Activated naive CD4-positive, alpha-beta T cell treated with anti-CD3 and anti-CD28 coated beads, Interleukin-2, amount 50 U/mL, for 16 hours (primary cell): ENCODE data around the gene OTOA.
"Not testable (repeated sequence)": the region's sequence is repeated elsewhere in the genome, so short reads cannot be mapped to it uniquely, and the experiment has no call there.

ENCODE experiments used
- DNase-seq: peaks from one replicate; pipeline ENCODE4 v3.0.0-alpha.2; 2020

OTOA gene

DNA sequence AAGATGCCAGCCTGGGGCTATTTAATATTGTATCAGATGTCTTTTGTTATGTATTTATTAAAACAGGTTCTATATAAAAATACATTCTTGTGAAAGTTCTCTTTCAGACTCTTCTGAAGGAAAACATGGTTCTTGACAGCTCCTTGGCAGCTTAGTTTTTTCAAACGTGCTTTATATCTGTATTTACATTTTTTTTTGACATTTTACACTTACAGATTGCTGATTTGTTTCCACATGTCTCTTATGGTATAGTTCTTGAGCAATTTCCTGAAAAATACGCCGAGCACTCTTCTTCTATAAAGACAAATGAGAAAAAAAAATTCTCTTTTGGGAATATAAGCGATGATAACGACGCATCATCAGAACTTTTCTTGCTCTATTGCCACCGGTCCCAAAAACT lies 20.9 kb upstream of the OTOA start:
- no peak for DNase-seq

DNA sequence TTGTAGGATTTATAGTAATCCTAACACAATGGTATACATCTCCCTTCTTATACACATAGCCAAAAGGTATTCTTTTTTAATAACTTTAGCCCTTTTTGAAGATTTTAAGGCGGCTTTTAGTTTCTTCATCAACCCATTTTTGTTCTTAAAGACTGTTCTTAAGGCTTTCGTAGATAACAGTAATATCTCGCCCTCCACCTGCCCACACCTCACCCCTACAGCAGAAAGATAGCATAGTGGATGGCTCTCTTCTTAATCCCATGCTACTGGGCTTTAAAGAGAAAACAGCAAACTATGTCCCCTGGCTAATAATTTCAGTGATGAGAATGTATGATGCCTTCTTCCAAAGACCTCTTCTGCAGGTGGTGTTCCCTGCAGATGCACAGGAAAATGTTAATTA lies 20.0 kb upstream of the OTOA start:
- DNase-seq, result no peak

DNA sequence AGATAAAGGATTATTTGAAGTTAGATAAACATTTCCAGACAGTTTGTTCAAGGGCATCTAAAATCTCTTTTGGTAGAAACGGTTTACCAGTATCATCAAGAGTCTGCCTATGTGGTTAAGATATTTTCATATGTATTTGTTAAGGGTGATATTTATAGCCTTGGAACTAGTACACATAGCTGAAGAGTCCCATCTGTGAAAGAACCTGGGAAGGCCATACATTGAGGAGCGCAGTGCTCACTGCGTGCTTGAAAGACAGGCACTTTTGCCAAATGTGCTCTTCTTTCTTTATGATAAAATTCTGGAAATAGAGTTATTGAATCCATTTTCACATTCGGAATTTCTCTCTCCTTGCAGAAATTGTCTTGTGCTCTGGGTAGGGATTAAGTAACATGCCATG lies 19.1 kb upstream of the OTOA start:
- DNase-seq, result no peak

DNA sequence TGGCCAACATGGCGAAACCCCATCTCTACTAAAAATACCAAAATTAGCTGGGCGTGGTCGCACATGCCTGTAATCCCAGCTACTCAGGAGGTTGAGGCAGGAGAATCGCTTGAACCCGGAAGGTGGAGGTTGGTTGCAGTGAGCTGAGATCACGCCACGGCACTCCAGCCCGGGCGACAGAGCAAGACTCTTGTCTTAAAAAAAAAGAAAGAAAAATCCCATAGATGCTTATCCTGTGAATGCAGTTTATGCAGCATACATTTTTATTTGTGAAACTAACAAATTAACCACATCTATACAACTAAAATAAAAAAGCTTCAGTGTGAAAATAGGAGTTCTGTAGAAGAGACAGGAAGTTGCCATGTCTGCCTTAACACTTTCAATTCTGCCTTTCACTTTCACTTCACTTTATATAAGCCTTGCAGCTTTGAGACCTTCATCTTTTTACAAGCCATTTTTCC lies 18.5 kb upstream of the OTOA start:
- DNase-seq, result peak; percentile 34

GRCh38 chr16:21646091-21646490 lies 17.7 kb upstream of the OTOA start:
- no peak for DNase-seq

GRCh38 chr16:21646721-21647561 lies 16.8 kb upstream of the OTOA start:
- peak; percentile 70 for DNase-seq

DNA sequence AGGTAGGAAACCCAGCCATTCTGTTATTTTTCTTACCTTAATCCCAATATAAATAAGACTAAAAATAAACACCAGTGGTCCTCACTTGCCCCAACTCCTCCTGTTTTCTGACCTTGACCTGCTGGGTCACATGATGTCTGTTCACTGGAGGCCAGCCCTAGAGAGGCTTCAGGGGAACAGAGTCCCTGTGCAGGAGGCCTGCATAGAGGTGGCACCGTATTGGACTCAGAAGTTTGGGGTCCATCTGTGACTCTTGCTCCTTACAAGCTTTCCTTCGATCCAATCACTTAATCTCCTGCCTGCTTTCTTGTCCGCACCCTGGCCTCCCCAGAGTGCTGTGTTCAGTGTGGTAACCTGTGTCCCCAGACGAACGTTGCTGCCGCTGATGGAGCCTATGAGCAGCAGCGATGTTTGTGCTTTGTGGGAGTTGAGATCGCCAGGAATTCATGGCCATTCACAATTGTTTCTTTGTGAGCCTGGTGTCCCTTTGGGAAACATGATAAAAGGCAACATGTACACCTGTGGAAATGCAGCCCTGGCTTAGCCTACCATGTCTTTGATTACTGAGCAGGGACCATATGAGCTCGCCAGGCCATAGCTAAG lies 16.1 kb upstream of the OTOA start:
- no peak for DNase-seq

- not testable (repeated sequence) for DNase-seq
Observed at GRCh38 chr16:21649826-21650406, 13.9 kb upstream of the OTOA start.

GRCh38 chr16:21650521-21650920 lies 13.2 kb upstream of the OTOA start:
- no peak for DNase-seq

- DNase-seq, result no peak
Observed at GRCh38 chr16:21651515-21651914, 12.3 kb upstream of the OTOA start.

DNA sequence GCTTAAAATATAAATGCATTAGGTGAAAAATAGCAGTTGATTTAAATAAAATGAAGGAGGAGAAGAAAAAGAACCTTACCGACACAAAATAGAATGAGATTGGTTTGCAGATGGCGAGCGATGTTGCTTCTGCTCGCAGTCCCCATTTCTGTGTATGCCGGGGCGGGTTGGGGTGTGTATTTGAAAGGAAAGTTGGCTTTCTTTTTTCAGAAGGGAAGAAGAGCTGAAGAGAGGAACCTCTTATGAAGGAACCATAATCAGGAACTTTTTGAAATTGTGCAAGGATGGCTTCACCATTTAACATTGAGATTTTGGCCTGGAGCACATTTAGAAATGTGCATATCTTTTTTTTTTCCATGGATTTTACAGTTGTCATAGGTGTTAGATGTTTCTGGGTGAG lies 11.3 kb upstream of the OTOA start, which contains the start of gene IGSF6:
Gene IGSF6 (minus strand): TSS at position 156 of the 400 bp plus-strand sequence. CDS start 10 bp downstream, at position 146.
- no peak for DNase-seq

DNA sequence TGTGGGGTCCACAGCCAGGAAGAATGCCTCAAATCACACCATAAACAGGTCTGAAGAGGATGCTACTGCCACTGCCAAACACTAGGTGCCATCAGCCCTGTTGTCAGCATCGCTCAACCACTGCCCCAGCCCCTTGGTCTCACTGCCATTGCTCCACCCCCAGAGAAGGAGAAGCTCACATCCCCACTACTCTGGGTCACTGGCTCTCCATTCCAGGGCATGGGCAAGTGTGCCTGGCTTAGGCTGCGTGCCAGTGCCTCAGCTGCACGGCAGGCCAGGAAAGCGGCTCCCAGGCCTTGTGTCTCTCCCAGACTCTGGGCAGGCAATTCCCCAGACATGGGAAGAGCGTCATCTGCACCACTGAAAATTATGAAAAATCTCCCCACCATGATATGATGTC lies 10.2 kb upstream of the OTOA start:
- no peak for DNase-seq

DNA sequence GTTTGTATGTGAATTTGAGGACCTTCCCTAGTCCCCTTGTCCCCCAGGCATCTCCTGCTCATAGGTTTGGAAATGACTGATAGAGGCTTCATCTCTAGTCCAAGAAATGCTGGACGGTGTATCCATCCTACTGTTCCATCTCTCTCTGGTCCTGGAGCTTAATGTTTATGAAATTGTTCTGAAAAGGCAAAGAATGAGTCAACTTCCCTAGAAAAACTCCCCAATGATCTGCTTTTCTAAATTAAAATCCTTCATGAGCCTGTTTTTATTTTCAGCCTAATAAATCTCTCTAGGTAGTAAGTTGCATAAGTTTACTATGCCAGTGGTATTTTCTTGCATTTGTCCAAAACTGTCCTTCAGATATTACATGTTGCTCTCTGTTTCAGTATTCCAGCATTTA lies 9.3 kb upstream of the OTOA start:
- DNase-seq, result no peak

DNA sequence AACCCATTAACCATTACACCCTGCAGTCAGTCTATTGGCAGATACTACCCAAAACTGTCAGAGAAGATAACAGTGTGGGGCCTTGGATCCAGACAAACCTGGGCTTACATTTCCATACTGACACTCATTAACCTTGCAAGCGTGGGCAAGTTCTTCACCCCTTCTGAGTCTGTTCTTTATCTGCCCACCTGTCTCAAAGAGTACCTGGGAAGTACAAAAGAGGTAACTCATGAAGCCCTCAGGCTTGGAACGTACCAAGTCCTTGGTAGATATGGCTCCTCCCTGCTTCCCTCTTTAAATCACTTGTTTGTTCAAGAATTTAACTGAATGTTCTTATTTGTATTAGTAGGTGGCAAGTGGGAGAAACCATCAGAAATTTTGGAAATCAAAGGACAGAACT lies 8.9 kb upstream of the OTOA start:
- no peak for DNase-seq

GRCh38 chr16:21656795-21657768 lies 6.7 kb upstream of the OTOA start:
- DNase-seq, result no peak

DNA sequence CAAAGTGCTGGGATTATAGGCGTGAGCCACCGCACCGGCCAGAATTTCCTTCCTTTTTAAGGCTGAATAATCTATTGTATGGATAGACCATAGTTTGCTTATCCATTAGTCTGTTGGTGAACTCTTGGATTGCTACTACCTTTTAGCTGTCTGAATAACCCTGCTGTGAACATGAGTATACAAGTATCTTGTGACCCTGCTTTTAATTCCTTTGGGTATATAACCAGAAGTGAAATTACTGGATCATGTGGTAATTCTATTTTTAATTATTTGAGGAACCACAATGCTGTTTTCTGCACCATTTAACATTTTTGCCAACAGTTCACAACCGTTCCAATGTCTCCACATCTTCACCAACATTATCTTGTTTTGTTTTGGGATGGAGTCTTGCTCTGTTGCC lies 4.6 kb upstream of the OTOA start:
- no peak for DNase-seq

DNA sequence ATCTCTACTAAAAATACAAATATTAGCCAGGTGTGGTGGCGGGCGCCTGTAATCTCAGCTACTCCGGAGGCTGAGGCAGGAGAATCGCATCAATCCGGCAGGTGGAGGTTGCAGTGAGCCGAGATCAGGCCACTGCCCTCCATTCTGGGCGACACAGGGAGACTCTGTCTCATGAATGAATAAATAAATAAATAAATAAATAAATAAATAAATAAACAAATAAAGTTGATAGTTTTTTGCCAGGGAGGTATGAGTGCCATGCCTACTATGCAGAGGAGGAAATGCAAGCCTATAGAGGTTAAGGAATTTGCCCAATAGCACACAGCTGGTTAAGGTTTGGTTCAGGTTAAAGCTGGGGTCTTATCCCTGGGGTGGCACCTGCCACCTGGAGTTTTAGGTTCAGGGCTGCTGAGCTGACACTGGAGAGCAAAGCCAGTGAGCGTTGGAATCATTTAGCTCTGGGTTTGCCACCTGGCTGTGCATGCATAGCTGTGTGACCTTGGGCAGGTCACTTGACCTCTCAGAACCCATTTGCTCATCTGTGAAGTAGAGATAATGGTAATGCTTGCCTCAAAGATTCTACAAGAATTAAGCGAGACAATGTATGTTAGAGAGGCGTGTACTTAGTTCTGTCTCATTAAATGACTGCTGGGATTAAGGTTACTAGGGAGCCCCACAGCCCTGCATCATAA lies 1.2 kb downstream of the OTOA start:
- no peak for DNase-seq

DNA sequence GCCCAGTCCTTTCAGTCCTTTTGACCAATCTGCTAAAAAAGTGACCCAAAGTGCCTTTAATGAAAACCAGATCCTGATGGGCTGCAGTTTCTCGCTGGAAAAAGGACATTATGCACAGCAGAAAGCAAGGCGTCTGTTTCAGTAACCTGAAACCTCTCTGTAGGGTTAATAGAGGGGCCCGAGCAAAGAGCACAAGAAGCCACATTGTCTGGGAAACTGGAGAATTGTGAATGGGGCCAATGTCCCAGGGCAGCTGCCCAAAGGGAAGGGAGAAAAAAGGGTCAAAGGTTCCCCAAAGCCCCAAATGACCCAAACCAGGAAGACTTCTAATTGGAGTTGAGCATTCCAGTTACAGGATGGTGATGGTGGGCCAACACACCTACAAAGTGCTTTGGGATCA lies 3.0 kb downstream of the OTOA start:
- no peak for DNase-seq

DNA sequence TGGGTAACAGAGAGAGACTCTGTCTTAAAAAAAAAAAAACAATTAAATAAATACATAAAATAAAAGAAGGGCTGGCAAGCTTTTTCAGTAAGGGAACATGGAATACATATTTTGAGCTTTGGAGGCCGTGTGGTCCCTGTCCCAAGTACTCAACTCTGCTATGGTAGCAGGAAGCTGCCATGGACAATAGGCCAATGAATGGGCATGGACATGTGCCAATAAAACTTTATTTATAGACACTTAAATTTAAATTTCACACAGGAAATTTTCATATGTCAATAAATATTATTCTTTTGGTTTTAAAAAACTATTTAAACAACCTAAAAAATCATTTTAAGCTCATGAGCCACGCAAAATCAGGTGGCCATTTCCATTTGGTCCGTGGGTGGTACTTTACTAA lies 3.8 kb downstream of the OTOA start:
- DNase-seq, result no peak

GRCh38 chr16:21673469-21673868 lies 9.7 kb downstream of the OTOA start:
- DNase-seq, result no peak

DNA sequence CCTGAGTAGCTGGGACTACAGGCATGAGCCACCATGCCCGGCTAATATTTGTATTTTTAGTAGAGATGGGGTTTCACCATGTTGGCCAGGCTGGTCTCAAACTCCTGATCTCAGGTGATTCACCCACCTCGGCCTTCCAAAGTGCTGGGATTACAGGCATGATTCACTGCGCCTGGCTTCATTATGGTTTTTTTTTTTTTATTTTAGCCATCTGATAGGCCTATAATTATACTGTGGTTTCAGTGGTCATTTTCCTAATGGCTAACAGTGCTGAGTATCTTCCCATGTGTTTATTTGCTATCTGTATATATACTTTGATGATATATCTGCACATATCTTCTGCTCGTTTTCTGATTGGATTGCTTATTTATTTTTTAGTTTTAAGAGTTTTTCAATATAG lies 10.7 kb downstream of the OTOA start:
- DNase-seq, result not testable (repeated sequence)

DNA sequence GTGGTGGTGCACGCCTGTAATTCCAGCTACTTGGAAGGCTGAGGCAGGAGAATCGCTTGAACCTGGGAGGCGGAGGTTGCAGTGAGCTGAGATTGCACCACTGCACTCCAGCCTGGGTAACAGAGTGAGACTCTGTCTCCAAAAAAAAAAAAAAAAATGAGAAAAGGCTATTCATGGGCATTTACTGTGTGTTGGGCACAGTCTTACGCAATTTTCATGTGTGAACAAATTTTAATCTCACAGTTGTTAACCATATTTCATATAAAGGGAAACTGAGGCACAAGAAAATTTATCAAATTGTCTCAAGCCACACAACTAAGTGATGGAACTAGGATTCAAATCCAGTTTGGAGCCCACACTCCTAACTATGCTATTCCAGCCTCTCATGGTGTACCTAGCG lies 16.9 kb downstream of the OTOA start:
- DNase-seq, result not testable (repeated sequence)
